ENCODE data around the gene HYDIN.

- TF ChIP-seq, protein P1, sequence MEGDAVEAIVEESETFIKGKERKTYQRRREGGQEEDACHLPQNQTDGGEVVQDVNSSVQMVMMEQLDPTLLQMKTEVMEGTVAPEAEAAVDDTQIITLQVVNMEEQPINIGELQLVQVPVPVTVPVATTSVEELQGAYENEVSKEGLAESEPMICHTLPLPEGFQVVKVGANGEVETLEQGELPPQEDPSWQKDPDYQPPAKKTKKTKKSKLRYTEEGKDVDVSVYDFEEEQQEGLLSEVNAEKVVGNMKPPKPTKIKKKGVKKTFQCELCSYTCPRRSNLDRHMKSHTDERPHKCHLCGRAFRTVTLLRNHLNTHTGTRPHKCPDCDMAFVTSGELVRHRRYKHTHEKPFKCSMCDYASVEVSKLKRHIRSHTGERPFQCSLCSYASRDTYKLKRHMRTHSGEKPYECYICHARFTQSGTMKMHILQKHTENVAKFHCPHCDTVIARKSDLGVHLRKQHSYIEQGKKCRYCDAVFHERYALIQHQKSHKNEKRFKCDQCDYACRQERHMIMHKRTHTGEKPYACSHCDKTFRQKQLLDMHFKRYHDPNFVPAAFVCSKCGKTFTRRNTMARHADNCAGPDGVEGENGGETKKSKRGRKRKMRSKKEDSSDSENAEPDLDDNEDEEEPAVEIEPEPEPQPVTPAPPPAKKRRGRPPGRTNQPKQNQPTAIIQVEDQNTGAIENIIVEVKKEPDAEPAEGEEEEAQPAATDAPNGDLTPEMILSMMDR (conservative IDR thresholded peaks at IDR 0.05) = no peak
- no peak for TF ChIP-seq ZFX (IDR thresholded peaks at IDR 0.05)
Measured at GRCh38 chr16:71198408-71198807, 32.1 kb downstream of the HYDIN start.
